ENCODE data around the gene C3AR1.
"Not testable (repeated sequence)": the region's sequence is repeated elsewhere in the genome, so short reads cannot be mapped to it uniquely, and the experiment has no call there.

DNA sequence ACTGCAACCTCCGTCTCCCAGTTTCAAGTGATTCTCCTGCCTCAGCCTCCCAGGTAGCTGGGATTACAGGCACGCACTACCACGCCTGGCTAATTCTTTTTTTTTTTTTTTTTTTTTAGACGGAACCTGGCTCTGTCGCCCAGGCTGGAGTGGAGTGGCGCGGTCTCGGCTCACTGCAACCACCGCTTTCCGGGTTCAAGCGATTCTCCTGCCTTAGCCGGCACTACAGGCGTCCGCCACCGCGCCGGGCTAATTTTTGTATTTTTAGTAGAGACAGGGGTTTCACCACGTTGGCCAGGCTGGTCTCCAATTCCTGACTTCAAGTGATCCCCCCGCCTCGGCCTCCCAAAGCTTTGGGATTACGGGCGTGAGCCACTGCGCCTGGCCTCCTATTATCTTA lies 35.1 kb downstream of the C3AR1 start:
- not testable (repeated sequence) for TF ChIP-seq CTCF, POLR2A (IDR thresholded peaks at IDR 0.05)

Data from breast epithelium (tissue), 3 donors.